WTC11 (cell line): Measurements from ENCODE around the gene WDCP. TPM values are rescaled to one million over a fixed set of nuclear protein-coding genes. Genes with fewer than 3 reads are reported as not detected.

Experiments used
- ATAC-seq: fragments of 200-7000 bp; cut with Tn5 transposase; 2 replicates; pipeline ENCODE4 v1.10.0; 2021; ENCODE audit warnings: mild to moderate bottlenecking, moderate library complexity
- CTCF ChIA-PET: fragments of 300-600 bp; sonication (Branson Sonifier 250); formaldehyde crosslinking; loops from one replicate; lab custom pipeline; 2021; ENCODE audit warnings: antibody characterized with exemption; lab: Charles Lee
- POLR2A ChIA-PET: fragments of 350-600 bp; sonication (Branson Sonifier 250); formaldehyde crosslinking; loops from one replicate; lab custom pipeline; 2021; ENCODE audit warnings: antibody characterized with exemption; lab: Charles Lee
- DNase-seq: peaks from one replicate; pipeline ENCODE4 v3.0.0; 2021; ENCODE audit warnings: low spot score
- H3K27ac Mint-ChIP-seq: 2 replicates; pipeline ENCODE4 v1.8.0; 2021; ENCODE audit warnings: mixed read lengths
- H3K27me3 Mint-ChIP-seq: 2 replicates; pipeline ENCODE4 v1.8.0; 2021; ENCODE audit warnings: low read depth, mild to moderate bottlenecking, moderate library complexity, mixed read lengths
- H3K36me3 Mint-ChIP-seq: 2 replicates; pipeline ENCODE4 v1.8.0; 2021; ENCODE audit warnings: mixed read lengths
- H3K4me1 Mint-ChIP-seq: 2 replicates; pipeline ENCODE4 v1.8.0; 2022; ENCODE audit warnings: mixed read lengths
- H3K4me3 Mint-ChIP-seq: 2 replicates; pipeline ENCODE4 v1.8.0; 2021; ENCODE audit warnings: mild to moderate bottlenecking, moderate library complexity, mixed read lengths
- H3K9me3 Mint-ChIP-seq: 2 replicates; pipeline ENCODE4 v1.8.0; 2021; ENCODE audit warnings: mixed read lengths
- CREB1 ChIP-seq: sonication (generic); formaldehyde crosslinking; IDR thresholded peaks from 2 replicates; pipeline ENCODE4 v1.8.0; 2023; ENCODE audit warnings: mild to moderate bottlenecking, missing genetic modification reagents
- CREM ChIP-seq: sonication (generic); formaldehyde crosslinking; IDR thresholded peaks from 2 replicates; pipeline ENCODE4 v1.8.1; 2022; ENCODE audit warnings: mild to moderate bottlenecking, missing genetic modification reagents, moderate library complexity
- EMX1 ChIP-seq: fragments of 250-450 bp; sonication (Bioruptor Pico); IDR thresholded peaks from 2 replicates; pipeline ENCODE4 v1.8.0; 2021; ENCODE audit warnings: mild to moderate bottlenecking
- IRF2 ChIP-seq: sonication (generic); formaldehyde crosslinking; IDR thresholded peaks from 2 replicates; pipeline ENCODE4 v1.8.0; 2022; ENCODE audit warnings: low read depth, missing genetic modification reagents, borderline replicate concordance
- NR1H2 ChIP-seq: sonication (generic); formaldehyde crosslinking; IDR thresholded peaks from 2 replicates; pipeline ENCODE4 v1.9.0; 2021; ENCODE audit warnings: mild to moderate bottlenecking, moderate library complexity, missing genetic modification reagents
- TEAD4 ChIP-seq: sonication (generic); formaldehyde crosslinking; IDR thresholded peaks from 2 replicates; pipeline ENCODE4 v1.8.0; 2022; ENCODE audit warnings: mild to moderate bottlenecking, missing genetic modification reagents
- ZNF138 ChIP-seq: sonication (generic); formaldehyde crosslinking; conservative IDR thresholded peaks from 2 replicates; pipeline ENCODE4 v1.8.1; 2022; ENCODE audit warnings: mild to moderate bottlenecking, moderate library complexity, missing genetic modification reagents
- ZNF232 ChIP-seq: sonication (generic); formaldehyde crosslinking; IDR thresholded peaks from 2 replicates; pipeline ENCODE4 v1.8.0; 2022; ENCODE audit warnings: mild to moderate bottlenecking, missing genetic modification reagents
- ZNF317 ChIP-seq: sonication (generic); formaldehyde crosslinking; IDR thresholded peaks from 2 replicates; pipeline ENCODE4 v1.8.1; 2023; ENCODE audit warnings: low read depth, mild to moderate bottlenecking, moderate library complexity, missing genetic modification reagents, borderline replicate concordance
- ZNF396 ChIP-seq: fragments of 250-450 bp; sonication (Bioruptor Pico); IDR thresholded peaks from 2 replicates; pipeline ENCODE4 v1.8.0; 2021; ENCODE audit warnings: mild to moderate bottlenecking, moderate library complexity, borderline replicate concordance
- total RNA-seq: library from RNA; stranded (reverse); gene quantifications from 3 replicates; pipeline ENCODE4 v1.2.3, GENCODE V29; 2021
- TF ChIP-seq, protein P1 (sequence below): sonication (generic); formaldehyde crosslinking; IDR thresholded peaks from 2 replicates; pipeline ENCODE4 v1.8.0; 2022; ENCODE audit warnings: mild to moderate bottlenecking, missing genetic modification reagents
- TF ChIP-seq, protein P2 (sequence below): sonication (generic); formaldehyde crosslinking; IDR thresholded peaks from 2 replicates; pipeline ENCODE4 v1.8.0; 2022; ENCODE audit warnings: mild to moderate bottlenecking, missing genetic modification reagents
- TF ChIP-seq, protein P3 (sequence below): fragments of 250-450 bp; sonication (Bioruptor Pico); IDR thresholded peaks from 2 replicates; pipeline ENCODE4 v2.1.2; 2022; ENCODE audit warnings: mild to moderate bottlenecking, moderate library complexity
- TF ChIP-seq, protein P4 (sequence below): sonication (generic); formaldehyde crosslinking; IDR thresholded peaks from 2 replicates; pipeline ENCODE4 v1.8.0; 2022; ENCODE audit warnings: mild to moderate bottlenecking, missing genetic modification reagents
- TF ChIP-seq, protein P5 (sequence below): sonication (generic); formaldehyde crosslinking; IDR thresholded peaks from 2 replicates; pipeline ENCODE4 v1.8.1; 2023; ENCODE audit warnings: mild to moderate bottlenecking, missing genetic modification reagents, borderline replicate concordance
- TF ChIP-seq, protein P6 (sequence below): fragments of 250-450 bp; sonication (Bioruptor Pico); IDR thresholded peaks from 2 replicates; pipeline ENCODE4 v1.9.0; 2021; ENCODE audit warnings: mild to moderate bottlenecking, borderline replicate concordance
- TF ChIP-seq, protein P7 (sequence below): sonication (generic); formaldehyde crosslinking; IDR thresholded peaks from 2 replicates; pipeline ENCODE4 v1.8.1; 2022; ENCODE audit warnings: low read depth, missing genetic modification reagents, borderline replicate concordance
- TF ChIP-seq, protein P8 (sequence below): sonication (generic); formaldehyde crosslinking; IDR thresholded peaks from 2 replicates; pipeline ENCODE4 v1.8.1; 2022; ENCODE audit warnings: mild to moderate bottlenecking, missing genetic modification reagents, moderate library complexity, borderline replicate concordance

WDCP gene
- total RNA-seq, 1 experiment from 2014 or later = 31.9 TPM

DNA sequence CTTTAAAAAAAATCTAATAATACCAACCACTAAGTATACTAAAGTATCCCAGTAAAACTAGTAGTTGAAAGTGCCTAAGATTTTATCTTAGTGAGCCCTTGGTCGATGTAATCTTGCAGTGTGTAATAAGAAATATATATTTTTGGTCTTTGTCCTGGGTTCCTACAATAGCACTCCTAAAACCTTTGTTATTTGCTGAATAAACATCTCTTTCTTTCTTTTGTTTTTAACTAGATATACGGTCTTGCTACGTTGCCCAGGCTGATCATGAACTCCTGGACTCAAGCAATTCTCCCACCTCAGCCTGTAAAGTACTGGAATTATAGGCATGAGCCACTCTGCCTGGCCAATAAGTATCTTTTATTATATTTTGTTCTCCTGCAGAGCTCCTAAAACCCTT is 39.8 kb upstream of the WDCP start (continued):
- TF ChIP-seq, protein P1, sequence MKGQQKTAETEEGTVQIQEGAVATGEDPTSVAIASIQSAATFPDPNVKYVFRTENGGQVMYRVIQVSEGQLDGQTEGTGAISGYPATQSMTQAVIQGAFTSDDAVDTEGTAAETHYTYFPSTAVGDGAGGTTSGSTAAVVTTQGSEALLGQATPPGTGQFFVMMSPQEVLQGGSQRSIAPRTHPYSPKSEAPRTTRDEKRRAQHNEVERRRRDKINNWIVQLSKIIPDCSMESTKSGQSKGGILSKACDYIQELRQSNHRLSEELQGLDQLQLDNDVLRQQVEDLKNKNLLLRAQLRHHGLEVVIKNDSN (CRISPR knock-in tag) = no peak
- TF ChIP-seq IRF2 (CRISPR knock-in tag) = no peak
- TF ChIP-seq, protein P2, sequence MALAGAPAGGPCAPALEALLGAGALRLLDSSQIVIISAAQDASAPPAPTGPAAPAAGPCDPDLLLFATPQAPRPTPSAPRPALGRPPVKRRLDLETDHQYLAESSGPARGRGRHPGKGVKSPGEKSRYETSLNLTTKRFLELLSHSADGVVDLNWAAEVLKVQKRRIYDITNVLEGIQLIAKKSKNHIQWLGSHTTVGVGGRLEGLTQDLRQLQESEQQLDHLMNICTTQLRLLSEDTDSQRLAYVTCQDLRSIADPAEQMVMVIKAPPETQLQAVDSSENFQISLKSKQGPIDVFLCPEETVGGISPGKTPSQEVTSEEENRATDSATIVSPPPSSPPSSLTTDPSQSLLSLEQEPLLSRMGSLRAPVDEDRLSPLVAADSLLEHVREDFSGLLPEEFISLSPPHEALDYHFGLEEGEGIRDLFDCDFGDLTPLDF (CRISPR knock-in tag) = no peak

DNA sequence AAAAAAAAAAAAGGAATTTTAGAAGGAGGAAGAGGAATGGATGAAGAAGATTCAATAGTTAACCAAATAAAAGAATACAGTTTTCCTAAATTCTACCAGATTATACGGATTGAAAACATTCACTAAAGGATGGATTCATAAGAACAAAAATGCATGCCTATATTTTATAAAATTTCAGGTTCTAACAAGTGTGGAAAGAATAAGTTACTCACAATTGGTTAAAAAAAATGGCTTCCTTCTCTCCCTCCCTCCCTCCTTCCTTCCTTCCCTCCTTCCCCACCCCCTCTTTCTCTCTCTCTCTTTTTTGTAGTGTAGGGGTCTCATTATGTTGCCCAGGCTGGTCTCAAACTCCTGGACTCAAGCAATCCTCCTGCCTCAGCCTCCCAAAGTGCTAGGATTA is 39.0 kb upstream of the WDCP start:
- no peaks in the 10 kb centered on the region for H3K9me3 Mint-ChIP-seq
- no peak for TF ChIP-seq EMX1 (CRISPR knock-in tag)
- TF ChIP-seq CREM (CRISPR knock-in tag) = no peak
- no peak for TF ChIP-seq ZNF317
- TF ChIP-seq, protein P3, sequence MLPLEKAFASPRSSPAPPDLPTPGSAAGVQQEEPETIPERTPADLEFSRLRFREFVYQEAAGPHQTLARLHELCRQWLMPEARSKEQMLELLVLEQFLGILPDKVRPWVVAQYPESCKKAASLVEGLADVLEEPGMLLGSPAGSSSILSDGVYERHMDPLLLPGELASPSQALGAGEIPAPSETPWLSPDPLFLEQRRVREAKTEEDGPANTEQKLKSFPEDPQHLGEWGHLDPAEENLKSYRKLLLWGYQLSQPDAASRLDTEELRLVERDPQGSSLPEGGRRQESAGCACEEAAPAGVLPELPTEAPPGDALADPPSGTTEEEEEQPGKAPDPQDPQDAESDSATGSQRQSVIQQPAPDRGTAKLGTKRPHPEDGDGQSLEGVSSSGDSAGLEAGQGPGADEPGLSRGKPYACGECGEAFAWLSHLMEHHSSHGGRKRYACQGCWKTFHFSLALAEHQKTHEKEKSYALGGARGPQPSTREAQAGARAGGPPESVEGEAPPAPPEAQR (CRISPR knock-in tag) = no peak
- TF ChIP-seq ZNF396 (CRISPR knock-in tag) = no peak
- no peak for TF ChIP-seq CREB1 (CRISPR knock-in tag)
- TF ChIP-seq, protein P4, sequence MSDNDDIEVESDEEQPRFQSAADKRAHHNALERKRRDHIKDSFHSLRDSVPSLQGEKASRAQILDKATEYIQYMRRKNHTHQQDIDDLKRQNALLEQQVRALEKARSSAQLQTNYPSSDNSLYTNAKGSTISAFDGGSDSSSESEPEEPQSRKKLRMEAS (CRISPR knock-in tag) = no peak
- TF ChIP-seq, protein P5, sequence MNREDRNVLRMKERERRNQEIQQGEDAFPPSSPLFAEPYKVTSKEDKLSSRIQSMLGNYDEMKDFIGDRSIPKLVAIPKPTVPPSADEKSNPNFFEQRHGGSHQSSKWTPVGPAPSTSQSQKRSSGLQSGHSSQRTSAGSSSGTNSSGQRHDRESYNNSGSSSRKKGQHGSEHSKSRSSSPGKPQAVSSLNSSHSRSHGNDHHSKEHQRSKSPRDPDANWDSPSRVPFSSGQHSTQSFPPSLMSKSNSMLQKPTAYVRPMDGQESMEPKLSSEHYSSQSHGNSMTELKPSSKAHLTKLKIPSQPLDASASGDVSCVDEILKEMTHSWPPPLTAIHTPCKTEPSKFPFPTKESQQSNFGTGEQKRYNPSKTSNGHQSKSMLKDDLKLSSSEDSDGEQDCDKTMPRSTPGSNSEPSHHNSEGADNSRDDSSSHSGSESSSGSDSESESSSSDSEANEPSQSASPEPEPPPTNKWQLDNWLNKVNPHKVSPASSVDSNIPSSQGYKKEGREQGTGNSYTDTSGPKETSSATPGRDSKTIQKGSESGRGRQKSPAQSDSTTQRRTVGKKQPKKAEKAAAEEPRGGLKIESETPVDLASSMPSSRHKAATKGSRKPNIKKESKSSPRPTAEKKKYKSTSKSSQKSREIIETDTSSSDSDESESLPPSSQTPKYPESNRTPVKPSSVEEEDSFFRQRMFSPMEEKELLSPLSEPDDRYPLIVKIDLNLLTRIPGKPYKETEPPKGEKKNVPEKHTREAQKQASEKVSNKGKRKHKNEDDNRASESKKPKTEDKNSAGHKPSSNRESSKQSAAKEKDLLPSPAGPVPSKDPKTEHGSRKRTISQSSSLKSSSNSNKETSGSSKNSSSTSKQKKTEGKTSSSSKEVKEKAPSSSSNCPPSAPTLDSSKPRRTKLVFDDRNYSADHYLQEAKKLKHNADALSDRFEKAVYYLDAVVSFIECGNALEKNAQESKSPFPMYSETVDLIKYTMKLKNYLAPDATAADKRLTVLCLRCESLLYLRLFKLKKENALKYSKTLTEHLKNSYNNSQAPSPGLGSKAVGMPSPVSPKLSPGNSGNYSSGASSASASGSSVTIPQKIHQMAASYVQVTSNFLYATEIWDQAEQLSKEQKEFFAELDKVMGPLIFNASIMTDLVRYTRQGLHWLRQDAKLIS (CRISPR knock-in tag) = no peak
- TF ChIP-seq, protein P6, sequence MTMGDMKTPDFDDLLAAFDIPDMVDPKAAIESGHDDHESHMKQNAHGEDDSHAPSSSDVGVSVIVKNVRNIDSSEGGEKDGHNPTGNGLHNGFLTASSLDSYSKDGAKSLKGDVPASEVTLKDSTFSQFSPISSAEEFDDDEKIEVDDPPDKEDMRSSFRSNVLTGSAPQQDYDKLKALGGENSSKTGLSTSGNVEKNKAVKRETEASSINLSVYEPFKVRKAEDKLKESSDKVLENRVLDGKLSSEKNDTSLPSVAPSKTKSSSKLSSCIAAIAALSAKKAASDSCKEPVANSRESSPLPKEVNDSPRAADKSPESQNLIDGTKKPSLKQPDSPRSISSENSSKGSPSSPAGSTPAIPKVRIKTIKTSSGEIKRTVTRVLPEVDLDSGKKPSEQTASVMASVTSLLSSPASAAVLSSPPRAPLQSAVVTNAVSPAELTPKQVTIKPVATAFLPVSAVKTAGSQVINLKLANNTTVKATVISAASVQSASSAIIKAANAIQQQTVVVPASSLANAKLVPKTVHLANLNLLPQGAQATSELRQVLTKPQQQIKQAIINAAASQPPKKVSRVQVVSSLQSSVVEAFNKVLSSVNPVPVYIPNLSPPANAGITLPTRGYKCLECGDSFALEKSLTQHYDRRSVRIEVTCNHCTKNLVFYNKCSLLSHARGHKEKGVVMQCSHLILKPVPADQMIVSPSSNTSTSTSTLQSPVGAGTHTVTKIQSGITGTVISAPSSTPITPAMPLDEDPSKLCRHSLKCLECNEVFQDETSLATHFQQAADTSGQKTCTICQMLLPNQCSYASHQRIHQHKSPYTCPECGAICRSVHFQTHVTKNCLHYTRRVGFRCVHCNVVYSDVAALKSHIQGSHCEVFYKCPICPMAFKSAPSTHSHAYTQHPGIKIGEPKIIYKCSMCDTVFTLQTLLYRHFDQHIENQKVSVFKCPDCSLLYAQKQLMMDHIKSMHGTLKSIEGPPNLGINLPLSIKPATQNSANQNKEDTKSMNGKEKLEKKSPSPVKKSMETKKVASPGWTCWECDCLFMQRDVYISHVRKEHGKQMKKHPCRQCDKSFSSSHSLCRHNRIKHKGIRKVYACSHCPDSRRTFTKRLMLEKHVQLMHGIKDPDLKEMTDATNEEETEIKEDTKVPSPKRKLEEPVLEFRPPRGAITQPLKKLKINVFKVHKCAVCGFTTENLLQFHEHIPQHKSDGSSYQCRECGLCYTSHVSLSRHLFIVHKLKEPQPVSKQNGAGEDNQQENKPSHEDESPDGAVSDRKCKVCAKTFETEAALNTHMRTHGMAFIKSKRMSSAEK = no peak
- TF ChIP-seq ZNF232 (CRISPR knock-in tag) = no peak
- no peak for TF ChIP-seq NR1H2 (CRISPR knock-in tag)
- TF ChIP-seq ZNF138 = no peak
- TF ChIP-seq, protein P7, sequence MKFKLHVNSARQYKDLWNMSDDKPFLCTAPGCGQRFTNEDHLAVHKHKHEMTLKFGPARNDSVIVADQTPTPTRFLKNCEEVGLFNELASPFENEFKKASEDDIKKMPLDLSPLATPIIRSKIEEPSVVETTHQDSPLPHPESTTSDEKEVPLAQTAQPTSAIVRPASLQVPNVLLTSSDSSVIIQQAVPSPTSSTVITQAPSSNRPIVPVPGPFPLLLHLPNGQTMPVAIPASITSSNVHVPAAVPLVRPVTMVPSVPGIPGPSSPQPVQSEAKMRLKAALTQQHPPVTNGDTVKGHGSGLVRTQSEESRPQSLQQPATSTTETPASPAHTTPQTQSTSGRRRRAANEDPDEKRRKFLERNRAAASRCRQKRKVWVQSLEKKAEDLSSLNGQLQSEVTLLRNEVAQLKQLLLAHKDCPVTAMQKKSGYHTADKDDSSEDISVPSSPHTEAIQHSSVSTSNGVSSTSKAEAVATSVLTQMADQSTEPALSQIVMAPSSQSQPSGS (CRISPR knock-in tag) = no peak
- no peak for TF ChIP-seq TEAD4 (CRISPR knock-in tag)
- TF ChIP-seq, protein P8, sequence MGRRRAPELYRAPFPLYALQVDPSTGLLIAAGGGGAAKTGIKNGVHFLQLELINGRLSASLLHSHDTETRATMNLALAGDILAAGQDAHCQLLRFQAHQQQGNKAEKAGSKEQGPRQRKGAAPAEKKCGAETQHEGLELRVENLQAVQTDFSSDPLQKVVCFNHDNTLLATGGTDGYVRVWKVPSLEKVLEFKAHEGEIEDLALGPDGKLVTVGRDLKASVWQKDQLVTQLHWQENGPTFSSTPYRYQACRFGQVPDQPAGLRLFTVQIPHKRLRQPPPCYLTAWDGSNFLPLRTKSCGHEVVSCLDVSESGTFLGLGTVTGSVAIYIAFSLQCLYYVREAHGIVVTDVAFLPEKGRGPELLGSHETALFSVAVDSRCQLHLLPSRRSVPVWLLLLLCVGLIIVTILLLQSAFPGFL = no peak
- DNase-seq (no peak), ATAC-seq (no peak)
- CTCF ChIA-PET = no interaction called here
- POLR2A ChIA-PET = interaction anchor here (0.7 kb wide), 1 partner anchor 495 kb away, joined by 4 read pairs; no protein-coding TSS in a partner anchor
- H3K27ac Mint-ChIP-seq = no peak overlapping the region
- H3K27me3 Mint-ChIP-seq = no peaks in the 10 kb centered on the region
- H3K36me3 Mint-ChIP-seq = peaks cover 15% of the 10 kb centered on the region
- H3K4me1 Mint-ChIP-seq = peaks cover 20% of the 10 kb centered on the region
- no peak overlapping the region; the same call in 1 of the 2 replicates for H3K4me3 Mint-ChIP-seq
